Measurements from ENCODE around the gene RPL38.

Gene RPL38

DNA sequence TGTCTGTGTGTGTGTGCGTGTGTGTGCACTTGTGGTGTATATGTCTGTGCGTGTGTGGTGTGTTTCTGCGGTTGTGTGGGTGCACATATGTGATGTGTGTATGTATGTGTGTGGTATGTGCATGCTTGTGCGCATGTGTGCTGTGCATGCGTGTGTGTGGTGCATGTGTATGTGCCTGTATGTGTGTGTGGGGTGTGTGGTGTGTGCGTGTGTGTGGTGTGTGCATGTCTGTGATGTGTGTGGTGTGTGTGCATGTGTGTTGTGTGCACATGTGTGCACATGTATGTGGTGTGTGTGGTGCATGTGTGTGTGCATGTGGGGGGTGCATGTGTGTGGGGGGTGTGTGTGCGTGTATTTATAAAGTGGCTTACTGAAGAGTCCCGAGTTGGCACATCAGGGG lies 47.6 kb downstream of the RPL38 start:
- DNase-seq = no peak

DNA sequence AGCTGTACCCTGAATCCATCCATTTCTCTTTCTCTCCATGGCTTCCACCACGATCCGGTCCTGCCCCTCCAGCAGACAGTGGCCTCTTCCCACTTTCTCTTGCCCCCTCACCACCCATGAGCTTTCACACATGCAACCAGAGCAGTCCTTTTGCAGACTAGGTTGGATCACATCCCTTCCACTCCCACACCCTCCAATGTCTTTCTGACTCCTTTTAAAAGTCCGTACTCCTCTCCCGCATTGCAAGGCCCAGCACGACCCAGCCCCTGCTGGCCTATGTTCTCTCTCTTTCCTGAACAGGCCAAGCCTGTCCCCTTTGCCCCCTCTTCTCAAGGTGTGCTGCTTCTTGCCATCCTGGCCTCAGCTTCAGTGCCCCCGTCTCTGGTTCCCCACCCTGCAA lies 48.1 kb downstream of the RPL38 start:
- no peak for DNase-seq

DNA sequence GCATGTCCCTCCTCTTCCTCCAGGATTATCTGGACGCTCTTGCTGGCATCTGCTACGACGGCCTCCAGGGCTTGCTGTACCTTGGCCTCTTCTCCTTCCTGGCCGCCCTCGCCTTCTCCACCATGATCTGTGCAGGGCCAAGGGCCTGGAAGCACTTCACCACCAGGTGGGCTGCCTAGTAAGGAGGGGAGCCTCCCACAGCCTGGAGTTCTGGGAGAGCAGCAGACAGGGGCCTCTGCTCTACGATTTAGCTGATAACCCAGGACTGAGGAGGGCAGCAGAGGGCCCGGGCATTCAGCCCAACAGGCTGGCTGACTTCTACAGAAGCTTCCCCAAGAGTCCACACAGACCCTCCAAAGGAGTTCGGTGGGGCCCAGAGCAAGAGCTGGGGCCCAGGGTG lies 48.7 kb downstream of the RPL38 start:
- no peak for DNase-seq

DNA sequence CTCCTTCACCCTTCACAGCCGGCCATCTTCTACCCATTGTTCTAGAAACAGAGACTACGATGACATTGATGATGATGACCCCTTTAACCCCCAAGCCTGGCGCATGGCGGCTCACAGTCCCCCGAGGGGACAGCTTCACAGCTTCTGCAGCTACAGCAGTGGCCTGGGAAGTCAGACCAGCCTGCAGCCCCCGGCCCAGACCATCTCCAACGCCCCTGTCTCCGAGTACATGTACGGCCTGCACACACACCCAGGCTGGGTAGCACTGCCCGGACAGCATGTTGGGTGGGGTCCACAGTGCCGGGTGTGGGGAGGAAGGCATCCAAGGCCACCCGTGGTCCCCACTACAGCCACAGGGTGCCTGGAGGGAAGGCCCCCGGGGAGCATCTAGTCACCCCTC lies 49.6 kb downstream of the RPL38 start:
- no peak for DNase-seq

DNA sequence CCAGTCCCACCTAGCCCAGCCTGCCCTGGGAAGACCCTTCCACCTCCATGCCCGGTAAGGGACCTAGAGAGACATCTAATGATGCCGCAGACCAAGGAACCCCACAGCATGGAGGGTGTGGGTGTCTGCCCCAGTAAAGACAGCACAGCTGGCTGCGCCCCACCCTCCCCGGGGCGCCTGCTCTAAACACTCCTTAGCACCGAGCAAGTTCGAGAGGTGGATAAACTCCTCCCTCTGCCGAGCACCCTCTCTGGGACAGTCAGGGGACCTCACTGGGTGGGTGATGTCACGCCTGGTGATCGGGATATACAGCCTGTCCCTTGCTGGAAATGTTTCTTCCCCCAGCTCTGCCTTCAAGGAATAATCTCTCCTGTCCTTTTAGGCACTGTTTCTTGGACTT lies 53.8 kb downstream of the RPL38 start:
- no peak for DNase-seq

DNA sequence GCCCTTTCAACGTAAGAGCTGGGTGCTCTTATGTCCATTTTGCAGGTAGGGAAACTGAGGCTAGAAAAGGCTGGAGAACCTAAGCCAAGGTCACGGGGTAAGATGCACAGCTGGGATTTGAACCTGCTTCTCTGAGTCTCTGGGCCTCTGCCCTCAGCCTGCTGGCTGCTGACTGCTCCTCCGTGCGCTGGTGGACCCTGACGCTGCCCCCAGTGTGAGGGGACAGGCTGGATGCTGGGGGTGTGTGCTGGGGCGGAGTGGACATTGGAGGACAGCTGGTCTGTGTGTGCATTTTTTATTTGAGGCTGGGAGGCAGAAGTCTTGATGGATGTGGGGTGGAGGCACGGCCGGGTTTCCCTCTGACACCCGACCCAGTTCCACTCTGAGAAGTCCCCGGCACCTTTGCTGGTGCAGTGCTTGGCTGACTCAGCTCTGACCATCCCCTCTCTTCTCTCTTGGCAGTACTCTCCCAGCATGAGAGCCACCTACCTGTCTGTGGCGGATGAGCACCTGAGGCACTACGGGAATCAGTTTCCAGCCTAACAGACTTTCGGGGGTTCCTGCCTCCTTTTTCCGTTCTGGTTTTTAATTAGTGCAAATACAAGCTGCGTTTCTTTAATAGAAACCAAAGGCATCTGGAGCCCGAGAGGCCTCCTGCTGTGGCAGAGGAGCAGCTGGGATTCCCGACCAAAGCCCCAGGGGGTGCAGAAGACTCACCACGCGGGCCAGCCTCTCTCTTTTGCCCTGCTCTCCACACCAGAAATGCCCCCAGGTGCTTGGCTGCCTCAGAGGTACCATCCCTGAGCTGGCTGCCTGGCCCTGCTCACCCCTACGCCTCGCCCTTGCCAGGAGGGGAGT lies 56.4 kb downstream of the RPL38 start:
- DNase-seq = no peak
